Mesothelial cell of epicardium (in vitro differentiated cells): Measurements from ENCODE around the gene ARAP1. TPM values are rescaled to one million over a fixed set of nuclear protein-coding genes. Genes with fewer than 3 reads are reported as not detected.

Source experiments
- DNase-seq, 2 experiments: peaks; one replicate each; pipeline ENCODE4 v3.0.0; 2021; ENCODE audit warnings: low spot score in 2 of 2; ENCODE audit not compliant: unreplicated experiment in 2 of 2
- H3K27ac Mint-ChIP-seq: 2 replicates; pipeline ENCODE4 v1.8.0; 2021; ENCODE audit warnings: mixed read lengths
- H3K27me3 Mint-ChIP-seq: 2 replicates; pipeline ENCODE4 v1.8.0; 2021; ENCODE audit warnings: low read depth, mixed read lengths
- H3K36me3 Mint-ChIP-seq: 2 replicates; pipeline ENCODE4 v1.8.0; 2021; ENCODE audit warnings: mixed read lengths
- H3K4me1 Mint-ChIP-seq: 2 replicates; pipeline ENCODE4 v1.8.0; 2021; ENCODE audit warnings: mixed read lengths
- H3K4me3 Mint-ChIP-seq: 2 replicates; pipeline ENCODE4 v1.8.0; 2021; ENCODE audit warnings: mild to moderate bottlenecking, moderate library complexity, mixed read lengths
- H3K9me3 Mint-ChIP-seq: 2 replicates; pipeline ENCODE4 v1.8.0; 2021; ENCODE audit warnings: mixed read lengths
- CTCF ChIP-seq: fragments of 200-600 bp; sonication (generic); IDR thresholded peaks from one replicate; pipeline ENCODE4 v1.5.0; 2021; ENCODE audit warnings: antibody characterized with exemption; ENCODE audit not compliant: unreplicated experiment
- total RNA-seq: library from RNA; stranded (reverse); gene quantifications from 3 replicates; pipeline ENCODE4 v1.2.1, GENCODE V29; 2021

Gene ARAP1
- total RNA-seq, 1 donor from 2014 or later = 155 TPM

GRCh38 chr11:72657411-72658100 is 94.7 kb downstream of the ARAP1 start:
- Mint-ChIP-seq H3K27me3 (peaks cover 29% of the 10 kb centered on the region), H3K4me3 (no peak overlapping the region), H3K27ac (no peak overlapping the region), H3K4me1 (peaks cover 15% of the 10 kb centered on the region), H3K36me3 (no peaks in the 10 kb centered on the region), H3K9me3 (no peaks in the 10 kb centered on the region)
- DNase-seq = no peak
- TF ChIP-seq CTCF = no peak

DNA sequence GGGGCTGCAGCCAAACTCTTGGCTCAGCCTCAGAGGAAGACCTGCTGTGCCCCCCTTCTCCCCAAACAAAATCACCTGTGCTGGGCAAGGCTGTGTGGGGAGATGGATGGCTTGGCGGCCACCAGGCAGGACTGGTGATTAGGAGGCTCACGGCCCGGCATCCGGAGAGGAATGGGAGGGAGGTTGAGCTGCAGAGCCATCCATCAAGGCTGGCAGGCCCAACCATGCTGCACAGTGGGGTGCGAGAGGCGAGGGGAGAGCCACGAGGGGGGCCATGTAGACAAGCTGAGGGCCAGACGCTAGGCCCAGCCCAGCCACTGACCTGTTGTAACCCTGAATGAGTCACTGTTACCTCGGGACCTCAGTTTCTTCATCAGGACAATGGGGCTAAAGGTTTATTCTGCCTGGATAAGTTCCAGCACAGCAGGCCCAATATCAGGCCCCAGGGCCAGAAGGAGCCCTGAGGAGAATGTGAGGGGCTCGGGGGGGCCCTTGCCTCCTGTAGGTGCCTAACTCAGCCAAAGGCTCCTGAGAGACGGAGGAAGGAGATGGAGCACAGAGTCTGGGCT is 96.2 kb downstream of the ARAP1 start:
- peaks cover 15% of the 10 kb centered on the region for H3K4me1 Mint-ChIP-seq
- H3K27ac Mint-ChIP-seq = no peak overlapping the region
- no peaks in the 10 kb centered on the region for H3K36me3 Mint-ChIP-seq
- H3K4me3 Mint-ChIP-seq = no peak overlapping the region
- DNase-seq = no peak
- H3K27me3 Mint-ChIP-seq = peaks cover 22% of the 10 kb centered on the region
- TF ChIP-seq CTCF = no peak
- no peaks in the 10 kb centered on the region for H3K9me3 Mint-ChIP-seq

- H3K9me3 Mint-ChIP-seq = no peaks in the 10 kb centered on the region
- H3K4me1 Mint-ChIP-seq = peaks cover 15% of the 10 kb centered on the region
- no peak for TF ChIP-seq CTCF
- H3K36me3 Mint-ChIP-seq = no peaks in the 10 kb centered on the region
- DNase-seq = no peak
- no peak overlapping the region for H3K4me3 Mint-ChIP-seq
- no peak overlapping the region for H3K27ac Mint-ChIP-seq
- peaks cover 18% of the 10 kb centered on the region for H3K27me3 Mint-ChIP-seq
Observed at GRCh38 chr11:72655014-72655413, 97.2 kb downstream of the ARAP1 start.

DNA sequence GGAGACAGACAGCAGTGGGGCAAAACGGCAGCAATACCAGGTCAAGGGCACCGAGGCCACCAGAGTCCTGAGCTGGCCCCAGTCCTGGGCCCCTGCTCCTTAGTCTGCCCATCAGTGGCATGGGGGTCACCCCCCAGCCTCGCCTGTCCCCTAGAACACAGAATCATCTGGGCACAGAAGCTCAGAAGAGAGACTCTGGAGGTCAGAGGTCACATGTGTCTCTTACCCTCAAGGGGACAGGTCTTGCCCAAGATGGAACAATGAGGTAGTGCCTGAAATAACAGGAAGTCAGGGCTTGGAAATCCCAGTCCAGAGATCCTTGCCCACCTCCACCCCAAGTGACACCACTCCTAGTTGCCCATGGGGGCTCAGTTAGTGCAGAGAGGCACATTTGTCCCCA is 98.6 kb downstream of the ARAP1 start:
- no peak for TF ChIP-seq CTCF
- no peaks in the 10 kb centered on the region for H3K36me3 Mint-ChIP-seq
- H3K27me3 Mint-ChIP-seq = peaks cover 9% of the 10 kb centered on the region
- no peaks in the 10 kb centered on the region for H3K9me3 Mint-ChIP-seq
- H3K27ac Mint-ChIP-seq = no peak overlapping the region
- H3K4me3 Mint-ChIP-seq = no peak overlapping the region
- no peak for DNase-seq
- peaks cover 15% of the 10 kb centered on the region for H3K4me1 Mint-ChIP-seq

DNA sequence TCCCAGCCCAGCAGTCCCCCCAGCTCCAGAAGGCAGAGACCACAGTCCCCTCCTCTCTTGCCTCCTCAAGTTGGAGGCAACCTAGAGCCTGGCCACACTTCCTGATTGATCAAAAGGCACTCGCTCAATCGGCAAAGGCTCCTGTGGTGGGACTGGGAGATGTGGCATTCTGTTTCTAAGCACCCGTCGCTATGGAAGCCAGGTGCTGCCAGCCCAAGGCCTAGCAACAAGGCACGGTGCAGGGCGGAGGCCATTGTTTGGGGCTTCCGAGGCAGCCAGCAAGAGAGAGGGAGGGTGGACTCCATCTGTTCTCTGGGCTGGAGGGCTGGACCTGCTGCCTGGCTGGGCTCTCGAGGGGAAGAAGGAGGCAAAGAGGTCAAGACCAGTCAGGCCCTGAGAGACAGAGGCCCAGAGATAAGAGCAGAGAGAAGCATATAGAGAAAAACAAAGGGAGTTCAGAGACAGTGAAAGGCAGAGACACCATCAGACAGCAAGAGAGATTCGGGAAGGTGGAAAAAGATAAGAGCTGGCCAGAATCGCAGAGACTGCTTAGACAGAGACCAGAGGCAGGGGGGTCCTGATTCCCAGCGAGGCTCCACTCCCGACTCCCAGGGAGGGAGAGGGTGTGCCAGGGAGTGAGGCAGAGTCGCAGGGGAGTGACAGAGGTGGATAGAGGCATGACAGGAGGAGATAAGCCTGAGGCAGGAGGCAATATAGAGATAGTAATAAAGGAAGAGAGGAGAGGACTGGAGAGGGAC is 99.2 kb downstream of the ARAP1 start:
- Mint-ChIP-seq H3K9me3 (no peaks in the 10 kb centered on the region), H3K27me3 (peaks cover 7% of the 10 kb centered on the region), H3K4me1 (peaks cover 15% of the 10 kb centered on the region), H3K4me3 (no peak overlapping the region), H3K36me3 (no peaks in the 10 kb centered on the region), H3K27ac (no peak overlapping the region)
- no peak for DNase-seq
- no peak for TF ChIP-seq CTCF
